SK-N-SH treated with all-trans-retinoic acid at 6 μM for 48 hours (cell line): ENCODE results near the gene TARBP1.

Experiments
- ATAC-seq: fragments of 200-7000 bp; cut with Tn5 transposase; 3 replicates; pipeline ENCODE4 v1.9.1; 2020; ENCODE audit warnings: mild to moderate bottlenecking, moderate library complexity
- ARNTL ChIP-seq: fragments of 450-650 bp; formaldehyde crosslinking; IDR thresholded peaks from 2 replicates; pipeline ENCODE4 v1.5.0; 2020; ENCODE audit warnings: low read depth, mild to moderate bottlenecking, moderate library complexity, borderline replicate concordance
- CSDC2 ChIP-seq: fragments of 250-450 bp; sonication (Bioruptor Pico); IDR thresholded peaks from 2 replicates; pipeline ENCODE4 v1.5.0; 2020; ENCODE audit warnings: mild to moderate bottlenecking, moderate library complexity
- ESRRG ChIP-seq: fragments of 250-450 bp; sonication (Bioruptor Pico); IDR thresholded peaks from 2 replicates; pipeline ENCODE4 v1.6.1; 2021; ENCODE audit warnings: mild to moderate bottlenecking
- GLIS3 ChIP-seq: fragments of 250-450 bp; sonication (Bioruptor Pico); IDR thresholded peaks from 2 replicates; pipeline ENCODE4 v1.5.0; 2020; ENCODE audit warnings: mild to moderate bottlenecking, moderate library complexity
- ISL1 ChIP-seq: fragments of 250-450 bp; sonication (Bioruptor Pico); IDR thresholded peaks from 2 replicates; pipeline ENCODE4 v2.1.2; 2022; ENCODE audit warnings: mild to moderate bottlenecking, moderate library complexity
- OSR1 ChIP-seq: fragments of 250-450 bp; sonication (Bioruptor Pico); IDR thresholded peaks from 2 replicates; pipeline ENCODE4 v1.8.0; 2022; ENCODE audit warnings: moderate library complexity, mild to moderate bottlenecking, inconsistent platforms
- PPARA ChIP-seq: fragments of 250-450 bp; sonication (Bioruptor Pico); IDR thresholded peaks from 2 replicates; pipeline ENCODE4 v1.5.0; 2020; ENCODE audit warnings: mild to moderate bottlenecking, borderline replicate concordance
- RARB ChIP-seq: fragments of 250-450 bp; sonication (Bioruptor Pico); IDR thresholded peaks from 2 replicates; pipeline ENCODE4 v1.8.0; 2021; ENCODE audit warnings: mild to moderate bottlenecking, moderate library complexity
- SNAI2 ChIP-seq: fragments of 250-450 bp; sonication (Bioruptor Pico); IDR thresholded peaks from 2 replicates; pipeline ENCODE4 v1.5.0; 2020; ENCODE audit warnings: mild to moderate bottlenecking, moderate library complexity
- TCF4 ChIP-seq: fragments of 250-450 bp; sonication (Bioruptor Pico); IDR thresholded peaks from 2 replicates; pipeline ENCODE4 v1.8.0; 2021; ENCODE audit warnings: mild to moderate bottlenecking, moderate library complexity, borderline replicate concordance
- TOX ChIP-seq: fragments of 250-450 bp; sonication (Bioruptor Pico); IDR thresholded peaks from 2 replicates; pipeline ENCODE4 v1.8.0; 2021; ENCODE audit warnings: mild to moderate bottlenecking, moderate library complexity, borderline replicate concordance
- ZC3H10 ChIP-seq: fragments of 250-450 bp; sonication (Bioruptor Pico); IDR thresholded peaks from 2 replicates; pipeline ENCODE4 v1.5.1; 2021; ENCODE audit warnings: mild to moderate bottlenecking, moderate library complexity
- ZFP3 ChIP-seq: fragments of 250-450 bp; sonication (Bioruptor Pico); IDR thresholded peaks from 2 replicates; pipeline ENCODE4 v1.5.0; 2020; ENCODE audit warnings: mild to moderate bottlenecking, moderate library complexity
- ZFP30 ChIP-seq: fragments of 450-650 bp; formaldehyde crosslinking; IDR thresholded peaks from 2 replicates; pipeline ENCODE4 v1.5.0; 2022; ENCODE audit warnings: mild to moderate bottlenecking, moderate library complexity
- ZNF565 ChIP-seq: fragments of 450-650 bp; formaldehyde crosslinking; conservative IDR thresholded peaks from 2 replicates; pipeline ENCODE4 v1.5.0; 2020; ENCODE audit warnings: low read depth, mild to moderate bottlenecking, moderate library complexity
- ZNF70 ChIP-seq: fragments of 450-650 bp; formaldehyde crosslinking; IDR thresholded peaks from 2 replicates; pipeline ENCODE4 v1.5.0; 2020; ENCODE audit warnings: mild to moderate bottlenecking, moderate library complexity
- ZNF8 ChIP-seq: fragments of 450-650 bp; formaldehyde crosslinking; IDR thresholded peaks from 2 replicates; pipeline ENCODE4 v1.5.0; 2020; ENCODE audit warnings: mild to moderate bottlenecking, moderate library complexity
- TF ChIP-seq, protein P1 (sequence below): fragments of 250-450 bp; sonication (Bioruptor Pico); IDR thresholded peaks from 2 replicates; pipeline ENCODE4 v1.8.0; 2021; ENCODE audit warnings: low read depth, mild to moderate bottlenecking, moderate library complexity, borderline replicate concordance
- TF ChIP-seq, protein P2 (sequence below): fragments of 250-450 bp; sonication (Bioruptor Pico); IDR thresholded peaks from 2 replicates; pipeline ENCODE4 v1.5.1; 2021; ENCODE audit warnings: mild to moderate bottlenecking, moderate library complexity
- TF ChIP-seq, protein P3 (sequence below): fragments of 250-450 bp; sonication (Bioruptor Pico); IDR thresholded peaks from 2 replicates; pipeline ENCODE4 v1.8.0; 2020; ENCODE audit warnings: mild to moderate bottlenecking, moderate library complexity, borderline replicate concordance

The TARBP1 gene

DNA sequence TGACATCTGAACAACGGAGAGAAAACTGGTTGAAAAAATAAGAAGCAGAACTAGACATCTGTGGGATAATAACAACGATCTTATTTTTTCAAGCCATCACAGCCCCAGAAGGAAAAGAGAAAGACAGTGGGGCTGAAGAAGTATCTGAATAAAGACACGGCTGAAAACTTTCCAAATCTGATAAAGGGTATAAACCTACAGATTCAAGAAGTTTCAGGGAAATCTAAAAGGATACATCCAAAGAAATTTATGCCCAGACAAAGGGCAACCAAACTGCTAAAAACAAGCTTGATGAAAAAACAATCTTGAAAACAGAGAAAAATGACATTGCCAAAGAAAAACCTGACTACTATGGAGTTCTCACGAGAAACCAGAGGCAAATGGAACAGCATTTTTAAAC lies 40.4 kb downstream of the TARBP1 start:
- no peak for ATAC-seq
- no peak for TF ChIP-seq TOX
- TF ChIP-seq ZNF565 = no peak
- TF ChIP-seq ESRRG (CRISPR knock-in tag) = no peak
- no peak for TF ChIP-seq SNAI2 (CRISPR knock-in tag)
- TF ChIP-seq OSR1 (CRISPR knock-in tag) = no peak
- no peak for TF ChIP-seq PPARA (CRISPR knock-in tag)
- TF ChIP-seq, protein P1, sequence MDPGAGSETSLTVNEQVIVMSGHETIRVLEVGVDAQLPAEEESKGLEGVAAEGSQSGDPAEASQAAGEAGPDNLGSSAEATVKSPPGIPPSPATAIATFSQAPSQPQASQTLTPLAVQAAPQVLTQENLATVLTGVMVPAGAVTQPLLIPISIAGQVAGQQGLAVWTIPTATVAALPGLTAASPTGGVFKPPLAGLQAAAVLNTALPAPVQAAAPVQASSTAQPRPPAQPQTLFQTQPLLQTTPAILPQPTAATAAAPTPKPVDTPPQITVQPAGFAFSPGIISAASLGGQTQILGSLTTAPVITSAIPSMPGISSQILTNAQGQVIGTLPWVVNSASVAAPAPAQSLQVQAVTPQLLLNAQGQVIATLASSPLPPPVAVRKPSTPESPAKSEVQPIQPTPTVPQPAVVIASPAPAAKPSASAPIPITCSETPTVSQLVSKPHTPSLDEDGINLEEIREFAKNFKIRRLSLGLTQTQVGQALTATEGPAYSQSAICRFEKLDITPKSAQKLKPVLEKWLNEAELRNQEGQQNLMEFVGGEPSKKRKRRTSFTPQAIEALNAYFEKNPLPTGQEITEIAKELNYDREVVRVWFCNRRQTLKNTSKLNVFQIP (CRISPR knock-in tag) = no peak
- TF ChIP-seq GLIS3 = no peak
- no peak for TF ChIP-seq ISL1 (CRISPR knock-in tag)
- TF ChIP-seq, all 23 proteins: peak for 0

DNA sequence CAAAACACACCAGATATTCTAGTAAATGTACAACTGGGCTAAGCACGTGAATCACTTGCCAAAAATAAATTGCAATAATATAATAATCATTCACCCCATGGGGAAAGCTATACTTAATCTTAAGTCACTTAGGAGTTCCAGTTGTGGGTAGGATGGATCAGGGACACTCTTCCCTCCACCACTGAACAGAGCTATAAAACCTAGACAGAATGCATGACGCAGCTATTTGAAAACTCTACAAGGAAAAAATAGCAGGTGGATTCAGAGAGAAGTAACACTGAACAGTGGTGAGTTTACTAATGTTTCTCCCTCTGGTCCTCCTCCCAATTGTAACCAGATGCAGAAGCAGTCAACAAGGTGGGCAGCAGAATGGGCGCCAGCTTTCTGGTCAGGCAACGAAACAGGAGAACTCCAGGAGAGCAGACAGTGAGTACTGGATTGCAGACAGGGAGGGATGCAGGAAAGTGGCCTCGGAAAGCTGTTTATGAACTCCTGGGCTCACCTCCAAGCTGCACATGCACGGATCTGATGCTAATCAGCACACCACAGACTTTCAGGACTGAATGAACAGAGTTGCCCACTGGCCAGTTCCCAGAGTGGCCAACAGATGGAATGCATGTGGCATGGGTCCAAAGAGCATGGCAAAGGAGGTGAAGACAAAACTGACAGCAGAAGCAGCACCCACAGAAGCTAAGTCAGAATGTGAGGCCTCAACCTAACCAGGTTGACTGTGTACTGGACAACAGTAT lies 41.4 kb downstream of the TARBP1 start:
- TF ChIP-seq ZNF70 (CRISPR knock-in tag) (peak; percentile 92), TCF4 (no peak), CSDC2 (CRISPR knock-in tag) (no peak), ZFP3 (CRISPR knock-in tag) (no peak), TOX (no peak), ARNTL (CRISPR knock-in tag) (no peak)
- TF ChIP-seq, protein P2, sequence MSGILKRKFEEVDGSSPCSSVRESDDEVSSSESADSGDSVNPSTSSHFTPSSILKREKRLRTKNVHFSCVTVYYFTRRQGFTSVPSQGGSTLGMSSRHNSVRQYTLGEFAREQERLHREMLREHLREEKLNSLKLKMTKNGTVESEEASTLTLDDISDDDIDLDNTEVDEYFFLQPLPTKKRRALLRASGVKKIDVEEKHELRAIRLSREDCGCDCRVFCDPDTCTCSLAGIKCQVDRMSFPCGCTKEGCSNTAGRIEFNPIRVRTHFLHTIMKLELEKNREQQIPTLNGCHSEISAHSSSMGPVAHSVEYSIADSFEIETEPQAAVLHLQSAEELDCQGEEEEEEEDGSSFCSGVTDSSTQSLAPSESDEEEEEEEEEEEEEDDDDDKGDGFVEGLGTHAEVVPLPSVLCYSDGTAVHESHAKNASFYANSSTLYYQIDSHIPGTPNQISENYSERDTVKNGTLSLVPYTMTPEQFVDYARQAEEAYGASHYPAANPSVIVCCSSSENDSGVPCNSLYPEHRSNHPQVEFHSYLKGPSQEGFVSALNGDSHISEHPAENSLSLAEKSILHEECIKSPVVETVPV (CRISPR knock-in tag) = no peak
- peak; percentile 90 for ATAC-seq

DNA sequence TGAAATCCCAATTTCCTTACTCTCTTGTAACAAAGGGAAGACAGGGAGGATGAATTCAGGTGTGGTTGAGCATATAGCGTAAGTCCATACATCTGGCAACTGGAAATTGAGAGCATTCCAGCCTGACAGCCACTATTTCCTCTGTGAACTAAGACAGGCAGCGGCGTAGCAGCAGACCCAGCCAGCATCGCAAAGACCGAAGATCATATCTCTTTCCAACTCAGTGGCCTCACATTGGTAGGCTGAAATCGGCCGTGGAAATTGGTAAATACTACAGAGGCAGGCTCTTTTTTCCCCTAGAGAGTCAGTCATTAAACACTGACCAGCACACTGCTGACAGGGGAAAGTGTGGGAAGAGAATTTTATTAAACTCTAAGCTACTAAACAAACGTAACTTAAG lies 43.4 kb downstream of the TARBP1 start:
- peak; percentile 83 for ATAC-seq
- no peak for TF ChIP-seq ZNF70 (CRISPR knock-in tag)
- TF ChIP-seq TCF4 = no peak; the same call in 1 of the 2 replicates
- TF ChIP-seq, protein P3, sequence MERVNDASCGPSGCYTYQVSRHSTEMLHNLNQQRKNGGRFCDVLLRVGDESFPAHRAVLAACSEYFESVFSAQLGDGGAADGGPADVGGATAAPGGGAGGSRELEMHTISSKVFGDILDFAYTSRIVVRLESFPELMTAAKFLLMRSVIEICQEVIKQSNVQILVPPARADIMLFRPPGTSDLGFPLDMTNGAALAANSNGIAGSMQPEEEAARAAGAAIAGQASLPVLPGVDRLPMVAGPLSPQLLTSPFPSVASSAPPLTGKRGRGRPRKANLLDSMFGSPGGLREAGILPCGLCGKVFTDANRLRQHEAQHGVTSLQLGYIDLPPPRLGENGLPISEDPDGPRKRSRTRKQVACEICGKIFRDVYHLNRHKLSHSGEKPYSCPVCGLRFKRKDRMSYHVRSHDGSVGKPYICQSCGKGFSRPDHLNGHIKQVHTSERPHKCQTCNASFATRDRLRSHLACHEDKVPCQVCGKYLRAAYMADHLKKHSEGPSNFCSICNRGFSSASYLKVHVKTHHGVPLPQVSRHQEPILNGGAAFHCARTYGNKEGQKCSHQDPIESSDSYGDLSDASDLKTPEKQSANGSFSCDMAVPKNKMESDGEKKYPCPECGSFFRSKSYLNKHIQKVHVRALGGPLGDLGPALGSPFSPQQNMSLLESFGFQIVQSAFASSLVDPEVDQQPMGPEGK (CRISPR knock-in tag) = no peak
- no peak for TF ChIP-seq TOX
- TF ChIP-seq SNAI2 (CRISPR knock-in tag) = no peak
- no peak for TF ChIP-seq ARNTL (CRISPR knock-in tag)
- TF ChIP-seq ZNF8 (CRISPR knock-in tag) = no peak
- no peak for TF ChIP-seq ZFP3 (CRISPR knock-in tag)
- no peak for TF ChIP-seq ZFP30
- no peak for TF ChIP-seq ZC3H10 (CRISPR knock-in tag)
- TF ChIP-seq, protein P2 (CRISPR knock-in tag) = no peak
- no peak for TF ChIP-seq CSDC2 (CRISPR knock-in tag)
- no peak for TF ChIP-seq GLIS3
- no peak for TF ChIP-seq ESRRG (CRISPR knock-in tag)
- TF ChIP-seq ISL1 (CRISPR knock-in tag) = no peak
- TF ChIP-seq RARB = no peak
- no peak for TF ChIP-seq ZNF565
- TF ChIP-seq, all 23 proteins: peak for 0

DNA sequence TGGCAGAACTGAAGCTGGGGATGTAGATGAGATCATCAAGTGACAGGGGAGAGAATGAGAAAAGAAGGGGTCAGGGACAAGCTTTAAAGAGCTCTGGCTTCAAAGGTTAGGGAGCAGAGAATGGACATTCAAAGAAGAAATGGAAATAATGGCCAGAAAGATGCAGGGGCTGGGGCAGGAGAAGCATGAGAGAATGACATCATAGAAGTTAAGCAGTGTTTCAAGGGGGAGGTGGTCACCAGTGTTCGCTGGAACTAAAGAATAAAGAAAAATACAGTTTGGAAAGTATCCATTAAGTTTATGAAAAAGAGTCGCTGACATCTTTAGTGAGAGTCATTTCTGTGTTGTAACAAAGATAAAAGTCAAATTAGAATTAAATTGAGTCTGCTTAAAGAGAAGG lies 44.3 kb downstream of the TARBP1 start:
- ATAC-seq = no peak
- TF ChIP-seq ARNTL (CRISPR knock-in tag) = no peak
- TF ChIP-seq CSDC2 (CRISPR knock-in tag) = no peak
- no peak for TF ChIP-seq SNAI2 (CRISPR knock-in tag)
- TF ChIP-seq, protein P1 (CRISPR knock-in tag) = no peak
- TF ChIP-seq ZC3H10 (CRISPR knock-in tag) = no peak
- TF ChIP-seq ISL1 (CRISPR knock-in tag) = no peak
- TF ChIP-seq, all 23 proteins: peak for 0
